ENCODE results near the gene GTF3C4.

GRCh38 chr9:132663851-132664250 lies 6.4 kb upstream of the GTF3C4 start:
- TF ChIP-seq CTCF (IDR thresholded peaks at IDR 0.05) (no peak), POLR2AphosphoS5 (IDR thresholded peaks at IDR 0.05; ENCODE audit: low read depth, low read length) (no peak)

All from Panc1 (cell line).